ENCODE results near the gene C5orf24.

DNA sequence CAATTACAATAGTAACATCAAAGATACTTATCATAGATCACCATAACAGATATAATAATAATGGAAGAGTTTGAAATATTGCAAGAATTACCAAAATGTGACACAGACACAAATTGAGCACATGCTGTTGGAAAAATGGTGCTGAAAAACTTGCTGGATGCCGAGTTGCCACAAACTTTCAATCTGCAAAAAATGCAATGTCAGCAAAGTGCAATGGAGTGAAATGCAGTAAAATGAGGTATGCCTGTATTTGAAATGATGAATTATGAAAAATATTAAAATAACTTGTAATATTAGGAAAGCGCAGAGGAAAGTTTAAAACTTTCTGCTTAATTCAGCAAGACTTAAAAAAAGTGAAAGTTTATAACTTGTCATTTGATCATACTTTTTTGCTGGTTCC is 47.2 kb downstream of the C5orf24 start:
- TF ChIP-seq, protein P1, sequence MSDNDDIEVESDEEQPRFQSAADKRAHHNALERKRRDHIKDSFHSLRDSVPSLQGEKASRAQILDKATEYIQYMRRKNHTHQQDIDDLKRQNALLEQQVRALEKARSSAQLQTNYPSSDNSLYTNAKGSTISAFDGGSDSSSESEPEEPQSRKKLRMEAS (IDR thresholded peaks at IDR 0.05) = no peak
- TF ChIP-seq, protein P2, sequence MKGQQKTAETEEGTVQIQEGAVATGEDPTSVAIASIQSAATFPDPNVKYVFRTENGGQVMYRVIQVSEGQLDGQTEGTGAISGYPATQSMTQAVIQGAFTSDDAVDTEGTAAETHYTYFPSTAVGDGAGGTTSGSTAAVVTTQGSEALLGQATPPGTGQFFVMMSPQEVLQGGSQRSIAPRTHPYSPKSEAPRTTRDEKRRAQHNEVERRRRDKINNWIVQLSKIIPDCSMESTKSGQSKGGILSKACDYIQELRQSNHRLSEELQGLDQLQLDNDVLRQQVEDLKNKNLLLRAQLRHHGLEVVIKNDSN (IDR thresholded peaks at IDR 0.05) = no peak
- TF ChIP-seq TAF1 (IDR thresholded peaks at IDR 0.05; ENCODE audit: low read depth) (no peak), FOXM1 (IDR thresholded peaks at IDR 0.05; ENCODE audit: borderline replicate concordance, low read depth) (no peak), EP300 (IDR thresholded peaks at IDR 0.05; ENCODE audit: borderline replicate concordance) (no peak)
